Measurements from ENCODE around the gene SEMA4G. TPM values are rescaled to one million over a fixed set of nuclear protein-coding genes. Genes with fewer than 3 reads are reported as not detected.

The SEMA4G gene
- total RNA-seq, 1 donor: under 0.01 TPM

DNA sequence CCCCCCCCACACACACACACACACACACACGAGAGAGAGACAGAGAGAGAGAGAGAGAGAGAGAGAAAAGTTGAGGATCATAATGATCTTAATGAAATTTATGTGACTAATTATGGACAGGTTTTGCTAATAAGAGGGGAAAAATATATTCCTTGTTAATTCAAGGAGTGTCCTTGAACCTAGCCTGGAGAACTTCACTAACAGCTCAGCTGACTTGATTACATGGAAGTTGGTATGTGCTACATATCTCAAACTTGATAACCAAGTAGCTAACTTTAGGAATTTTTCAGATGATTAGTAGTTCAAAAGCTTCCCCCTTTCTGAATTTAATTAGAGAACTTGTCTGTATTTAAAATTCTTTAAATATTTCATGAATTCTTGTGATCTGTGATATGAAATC lies 41.3 kb upstream of the SEMA4G start:
- H4K20me1 ChIP-seq (ENCODE audit: insufficient read depth, low read length): no peaks in the 10 kb centered on the region
- H3K27me3 ChIP-seq (ENCODE audit: insufficient read depth, low read length): no peaks in the 10 kb centered on the region
- H3K36me3 ChIP-seq (ENCODE audit: insufficient read depth, low read length): peaks cover 84% of the 10 kb centered on the region
- H3K9me3 ChIP-seq (ENCODE audit: low read depth, low read length): no peaks in the 10 kb centered on the region
- no peaks in the 10 kb centered on the region for H3K4me1 ChIP-seq (ENCODE audit: insufficient read depth, low read length)
- no peak overlapping the region for H3K27ac ChIP-seq (ENCODE audit: low read depth, low read length)
- peaks cover 22% of the 10 kb centered on the region for H3K79me2 ChIP-seq (ENCODE audit: insufficient read depth, low read length)
- DNase-seq (ENCODE audit: insufficient read length, low spot score, missing footprints): no peak
- TF ChIP-seq CTCF (IDR thresholded peaks at IDR 0.05; ENCODE audit: extremely low read depth, low read depth, low read length): no peak
- H2AFZ ChIP-seq (ENCODE audit: low read length): no peak overlapping the region
- no peak overlapping the region for H3K4me3 ChIP-seq (ENCODE audit: insufficient read depth, low read length)
- H3K4me2 ChIP-seq (ENCODE audit: insufficient read depth, low read length): no peak overlapping the region

GRCh38 chr10:100930368-100930767 lies 38.9 kb upstream of the SEMA4G start:
- H3K4me2 ChIP-seq (ENCODE audit: insufficient read depth, low read length): no peak overlapping the region
- no peak overlapping the region for H2AFZ ChIP-seq (ENCODE audit: low read length)
- no peaks in the 10 kb centered on the region for H3K9me3 ChIP-seq (ENCODE audit: low read depth, low read length)
- H3K4me1 ChIP-seq (ENCODE audit: insufficient read depth, low read length): no peaks in the 10 kb centered on the region
- H3K4me3 ChIP-seq (ENCODE audit: insufficient read depth, low read length): no peak overlapping the region
- H3K27ac ChIP-seq (ENCODE audit: low read depth, low read length): no peak overlapping the region
- H4K20me1 ChIP-seq (ENCODE audit: insufficient read depth, low read length): no peaks in the 10 kb centered on the region
- H3K27me3 ChIP-seq (ENCODE audit: insufficient read depth, low read length): no peaks in the 10 kb centered on the region
- peaks cover 15% of the 10 kb centered on the region for H3K79me2 ChIP-seq (ENCODE audit: insufficient read depth, low read length)
- peak; percentile 58 for DNase-seq (ENCODE audit: insufficient read length, low spot score, missing footprints)
- peak; percentile 23 for TF ChIP-seq CTCF (IDR thresholded peaks at IDR 0.05; ENCODE audit: extremely low read depth, low read depth, low read length)
- H3K36me3 ChIP-seq (ENCODE audit: insufficient read depth, low read length): peaks cover 77% of the 10 kb centered on the region

- Histone ChIP-seq H4K20me1 (ENCODE audit: insufficient read depth, low read length) (no peaks in the 10 kb centered on the region), H3K9me3 (ENCODE audit: low read depth, low read length) (no peaks in the 10 kb centered on the region), H3K79me2 (ENCODE audit: insufficient read depth, low read length) (peaks cover 4% of the 10 kb centered on the region), H3K4me2 (ENCODE audit: insufficient read depth, low read length) (no peak overlapping the region), H2AFZ (ENCODE audit: low read length) (no peak overlapping the region), H3K4me3 (ENCODE audit: insufficient read depth, low read length) (no peak overlapping the region), H3K27ac (ENCODE audit: low read depth, low read length) (no peak overlapping the region), H3K4me1 (ENCODE audit: insufficient read depth, low read length) (no peaks in the 10 kb centered on the region), H3K27me3 (ENCODE audit: insufficient read depth, low read length) (no peaks in the 10 kb centered on the region), H3K36me3 (ENCODE audit: insufficient read depth, low read length) (peaks cover 74% of the 10 kb centered on the region)
- TF ChIP-seq CTCF (IDR thresholded peaks at IDR 0.05; ENCODE audit: extremely low read depth, low read depth, low read length): peak; percentile 51
- DNase-seq (ENCODE audit: insufficient read length, low spot score, missing footprints): no peak
Observed at GRCh38 chr10:100934084-100934659, 35.1 kb upstream of the SEMA4G start.

GRCh38 chr10:100939763-100940344 lies 29.4 kb upstream of the SEMA4G start:
- DNase-seq (ENCODE audit: insufficient read length, low spot score, missing footprints): no peak
- H3K4me3 ChIP-seq (ENCODE audit: insufficient read depth, low read length): no peak overlapping the region
- H3K4me1 ChIP-seq (ENCODE audit: insufficient read depth, low read length): no peaks in the 10 kb centered on the region
- H3K27me3 ChIP-seq (ENCODE audit: insufficient read depth, low read length): no peaks in the 10 kb centered on the region
- H3K36me3 ChIP-seq (ENCODE audit: insufficient read depth, low read length): peaks cover 57% of the 10 kb centered on the region
- no peak overlapping the region for H2AFZ ChIP-seq (ENCODE audit: low read length)
- no peaks in the 10 kb centered on the region for H3K79me2 ChIP-seq (ENCODE audit: insufficient read depth, low read length)
- H4K20me1 ChIP-seq (ENCODE audit: insufficient read depth, low read length): no peaks in the 10 kb centered on the region
- no peak overlapping the region for H3K4me2 ChIP-seq (ENCODE audit: insufficient read depth, low read length)
- TF ChIP-seq CTCF (IDR thresholded peaks at IDR 0.05; ENCODE audit: extremely low read depth, low read depth, low read length): no peak
- H3K9me3 ChIP-seq (ENCODE audit: low read depth, low read length): no peaks in the 10 kb centered on the region
- H3K27ac ChIP-seq (ENCODE audit: low read depth, low read length): no peak overlapping the region
